ENCODE results near the gene NDFIP1. TPM values are rescaled to one million over a fixed set of nuclear protein-coding genes. Genes with fewer than 3 reads are reported as not detected.

The NDFIP1 gene
- total and polyA plus RNA-seq, 2 experiments from 2014 or later: 55.2 to 75.3 TPM

DNA sequence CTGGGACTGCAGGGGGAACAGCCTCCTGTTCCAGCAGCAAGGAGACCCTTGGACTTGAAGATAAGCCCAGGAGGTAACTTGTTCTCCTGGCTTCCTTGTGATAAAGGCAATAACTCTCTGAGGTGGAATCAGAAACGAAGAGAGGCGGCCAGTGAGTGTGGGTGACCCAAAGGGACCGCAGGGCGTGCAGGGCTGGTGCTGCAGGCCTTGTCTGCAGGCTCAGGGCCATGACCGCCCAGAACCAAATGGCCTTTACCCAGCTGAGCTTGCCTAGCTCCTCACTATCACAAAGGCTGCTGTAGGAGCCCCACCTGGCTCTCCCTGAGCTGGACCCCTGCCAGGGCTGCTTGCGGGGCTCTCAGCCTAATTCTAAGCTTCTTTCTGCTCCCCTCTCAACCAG, 72.5 kb downstream of the NDFIP1 start:
- no peak for DNase-seq
- Histone ChIP-seq H3K9me2 (ENCODE audit: insufficient read depth) (no peaks in the 10 kb centered on the region), H3K27me3 (replicated peaks; ENCODE audit: insufficient read depth) (no peaks in the 10 kb centered on the region), H3K36me3 (ENCODE audit: low read depth) (no peaks in the 10 kb centered on the region), H2AFZ (no peak overlapping the region), H3K4me1 (ENCODE audit: insufficient read depth) (0 out of 2 replicates have a peak, but pooled peaks cover 7% of the 10 kb centered on the region), H3F3A (ENCODE audit: insufficient read depth) (no peaks in the 10 kb centered on the region), H4K20me1 (ENCODE audit: insufficient read depth) (no peaks in the 10 kb centered on the region), H3K9me3 (ENCODE audit: low read depth) (no peaks in the 10 kb centered on the region), H3K4me3 (no peak overlapping the region), H3K27ac (no peak overlapping the region), H3K79me2 (ENCODE audit: insufficient read depth) (no peaks in the 10 kb centered on the region), H3K9ac (no peak overlapping the region), H3K4me2 (ENCODE audit: unreplicated experiment) (no peak overlapping the region)
- in situ Hi-C loops (cut with MboI): no loop called here
- 95 to 96% methylated on average over 6 of the region's 6 CpGs for WGBS, 2 experiments (ENCODE audit: low coverage in 1 of 2, low lambda C conversion rate in 2 of 2, missing lambda C conversion rate in 2 of 2)
- TF ChIP-seq EZH2 (IDR thresholded peaks at IDR 0.05; ENCODE audit: insufficient read depth, poor library complexity, severe bottlenecking) (no peak), EZH2phosphoT487 (IDR thresholded peaks at IDR 0.05; ENCODE audit: insufficient read depth, low read depth) (no peak)

DNA sequence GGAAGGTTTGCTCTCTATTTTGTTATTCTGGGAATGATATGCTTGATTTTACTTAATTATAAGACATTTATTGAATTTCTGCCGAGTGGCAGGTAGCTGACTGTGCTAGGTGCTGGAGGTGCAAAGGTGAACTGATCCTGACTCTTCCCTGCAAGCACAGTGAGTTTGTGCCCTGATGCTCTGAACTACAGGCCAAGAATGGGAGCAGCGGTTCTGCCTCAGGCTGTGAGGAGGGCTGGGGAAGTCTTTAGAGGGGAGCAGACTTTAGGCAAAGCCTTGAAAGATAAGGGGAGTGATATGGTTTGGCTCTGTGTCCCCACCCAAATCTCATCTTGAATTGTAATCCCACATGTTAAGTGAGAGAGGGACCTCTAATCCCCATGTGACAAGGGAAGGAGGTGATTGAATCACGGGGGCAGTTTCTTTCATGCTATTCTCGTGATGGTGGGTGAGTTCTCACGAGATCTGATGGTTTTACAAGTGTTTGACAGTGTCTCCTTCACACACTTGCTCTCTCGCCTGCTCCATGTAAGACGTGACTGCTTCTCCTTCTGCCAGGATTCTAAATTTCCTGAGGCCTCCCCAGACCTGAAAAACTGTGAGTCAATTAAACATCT, 73.1 kb downstream of the NDFIP1 start:
- Histone ChIP-seq H3K9ac (no peak overlapping the region), H3K4me1 (ENCODE audit: insufficient read depth) (0 out of 2 replicates have a peak, but pooled peaks cover 7% of the 10 kb centered on the region), H4K20me1 (ENCODE audit: insufficient read depth) (no peaks in the 10 kb centered on the region), H3K4me3 (no peak overlapping the region), H3F3A (ENCODE audit: insufficient read depth) (no peaks in the 10 kb centered on the region), H3K27me3 (replicated peaks; ENCODE audit: insufficient read depth) (no peaks in the 10 kb centered on the region), H3K4me2 (ENCODE audit: unreplicated experiment) (no peak overlapping the region), H3K27ac (no peak overlapping the region), H2AFZ (no peak overlapping the region), H3K9me2 (ENCODE audit: insufficient read depth) (no peaks in the 10 kb centered on the region), H3K9me3 (ENCODE audit: low read depth) (no peaks in the 10 kb centered on the region), H3K79me2 (ENCODE audit: insufficient read depth) (no peaks in the 10 kb centered on the region), H3K36me3 (ENCODE audit: low read depth) (no peaks in the 10 kb centered on the region)
- DNase-seq: no peak
- no peak for TF ChIP-seq EZH2 (IDR thresholded peaks at IDR 0.05; ENCODE audit: insufficient read depth, poor library complexity, severe bottlenecking)
- in situ Hi-C loops (cut with MboI): no loop called here
- 84 to 86% methylated on average over 7 of the region's 7 CpGs for WGBS, 2 experiments (ENCODE audit: low coverage in 1 of 2, low lambda C conversion rate in 2 of 2, missing lambda C conversion rate in 2 of 2)

DNA sequence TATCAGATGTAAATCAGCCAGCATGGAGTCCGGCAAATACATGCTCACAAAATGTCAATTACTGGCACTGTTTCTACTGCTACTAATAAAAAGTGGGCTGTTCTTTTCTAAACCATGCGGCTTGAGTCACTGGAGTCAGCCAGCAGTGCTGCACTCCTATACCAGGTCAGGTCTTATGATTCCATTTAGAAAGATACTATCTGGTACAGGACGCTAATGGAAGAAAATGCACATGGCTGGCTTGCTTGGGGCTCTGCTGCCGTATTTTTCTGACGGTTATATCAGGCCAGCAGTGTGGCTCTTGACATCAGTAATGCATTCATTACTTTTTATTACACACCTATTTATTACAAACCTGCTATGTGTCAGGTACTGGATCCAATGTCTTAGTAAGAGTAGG, 74.3 kb downstream of the NDFIP1 start:
- H3K4me3 ChIP-seq: no peak overlapping the region
- no peak overlapping the region for H3K9ac ChIP-seq
- no peaks in the 10 kb centered on the region for H3F3A ChIP-seq (ENCODE audit: insufficient read depth)
- no peaks in the 10 kb centered on the region for H3K36me3 ChIP-seq (ENCODE audit: low read depth)
- no peaks in the 10 kb centered on the region for H3K27me3 ChIP-seq (replicated peaks; ENCODE audit: insufficient read depth)
- in situ Hi-C loops (cut with MboI): no loop called here
- H3K4me2 ChIP-seq (ENCODE audit: unreplicated experiment): no peak overlapping the region
- H3K27ac ChIP-seq: no peak overlapping the region
- no peaks in the 10 kb centered on the region for H3K9me3 ChIP-seq (ENCODE audit: low read depth)
- H3K9me2 ChIP-seq (ENCODE audit: insufficient read depth): no peaks in the 10 kb centered on the region
- H3K4me1 ChIP-seq (ENCODE audit: insufficient read depth): 0 out of 2 replicates have a peak, but pooled peaks cover 7% of the 10 kb centered on the region
- TF ChIP-seq EZH2 (IDR thresholded peaks at IDR 0.05; ENCODE audit: insufficient read depth, poor library complexity, severe bottlenecking) (no peak), EZH2phosphoT487 (IDR thresholded peaks at IDR 0.05; ENCODE audit: insufficient read depth, low read depth) (no peak)
- DNase-seq: no peak
- H2AFZ ChIP-seq: no peak overlapping the region
- WGBS, 2 experiments (ENCODE audit: low coverage in 1 of 2, low lambda C conversion rate in 2 of 2, missing lambda C conversion rate in 2 of 2): 63 to 66% methylated on average over 5 of the region's 5 CpGs
- H3K79me2 ChIP-seq (ENCODE audit: insufficient read depth): no peaks in the 10 kb centered on the region
- no peaks in the 10 kb centered on the region for H4K20me1 ChIP-seq (ENCODE audit: insufficient read depth)

DNA sequence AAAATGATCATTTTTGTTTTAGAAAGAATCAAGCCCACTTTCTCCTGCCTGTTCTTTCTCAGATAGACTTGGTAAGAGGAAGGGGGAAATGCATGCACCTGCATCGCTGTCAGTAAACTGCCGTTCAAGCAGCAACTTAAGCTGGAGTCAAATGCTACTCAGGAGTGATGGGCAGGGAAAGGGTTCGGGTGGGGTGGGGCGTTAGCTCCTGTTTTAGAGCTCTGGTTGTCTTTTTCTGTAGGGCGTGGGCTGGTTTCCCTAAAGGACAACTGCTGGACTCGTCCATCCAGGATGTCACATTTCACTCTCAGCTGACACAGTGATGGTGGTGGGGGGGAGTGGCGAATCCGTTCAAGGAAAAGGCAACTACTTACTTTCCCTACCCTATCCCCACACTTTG, 75.0 kb downstream of the NDFIP1 start:
- no peak overlapping the region for H3K4me2 ChIP-seq (ENCODE audit: unreplicated experiment)
- in situ Hi-C loops (cut with MboI): no loop called here
- no peak overlapping the region for H2AFZ ChIP-seq
- TF ChIP-seq EZH2 (IDR thresholded peaks at IDR 0.05; ENCODE audit: insufficient read depth, poor library complexity, severe bottlenecking) (no peak), EZH2phosphoT487 (IDR thresholded peaks at IDR 0.05; ENCODE audit: insufficient read depth, low read depth) (no peak)
- 89 to 90% methylated on average over 7 to 8 of the region's 8 CpGs for WGBS, 2 experiments (ENCODE audit: low coverage in 1 of 2, low lambda C conversion rate in 2 of 2, missing lambda C conversion rate in 2 of 2)
- no peak overlapping the region for H3K9ac ChIP-seq
- no peaks in the 10 kb centered on the region for H3K36me3 ChIP-seq (ENCODE audit: low read depth)
- H3K9me3 ChIP-seq (ENCODE audit: low read depth): no peaks in the 10 kb centered on the region
- no peak overlapping the region for H3K4me3 ChIP-seq
- no peak overlapping the region for H3K27ac ChIP-seq
- no peaks in the 10 kb centered on the region for H3F3A ChIP-seq (ENCODE audit: insufficient read depth)
- no peak for DNase-seq
- no peaks in the 10 kb centered on the region for H3K9me2 ChIP-seq (ENCODE audit: insufficient read depth)
- H3K4me1 ChIP-seq (ENCODE audit: insufficient read depth): 0 out of 2 replicates have a peak, but pooled peaks cover 7% of the 10 kb centered on the region
- no peaks in the 10 kb centered on the region for H3K27me3 ChIP-seq (replicated peaks; ENCODE audit: insufficient read depth)
- H4K20me1 ChIP-seq (ENCODE audit: insufficient read depth): no peaks in the 10 kb centered on the region
- H3K79me2 ChIP-seq (ENCODE audit: insufficient read depth): no peaks in the 10 kb centered on the region
